ENCODE results near the gene TAS2R19. TPM values are rescaled to one million over a fixed set of nuclear protein-coding genes. Genes with fewer than 3 reads are reported as not detected.

The TAS2R19 gene
- total and polyA plus RNA-seq, 4 donors, result 0.72 to 9.1 (median 5.9) TPM; not detected in 1

- Histone ChIP-seq H3K4me3 (ENCODE audit: low read length in 2 of 2) (no peak overlapping the region), H3K4me1 (ENCODE audit: control insufficient read depth in 1 of 2, insufficient read depth in 2 of 2, low read length in 2 of 2) (no peaks in the 10 kb centered on the region), H3K9me3 (ENCODE audit: control insufficient read depth, low read length) (no peaks in the 10 kb centered on the region), H3K36me3 (ENCODE audit: control insufficient read depth in 1 of 2, insufficient read depth in 2 of 2, low read length in 1 of 2) (no peaks in the 10 kb centered on the region), H3K27ac (ENCODE audit: low read depth in 1 of 2, low read length in 2 of 2) (no peak overlapping the region), H3K27me3 (ENCODE audit: control insufficient read depth in 1 of 2, insufficient read depth in 2 of 2, low read length in 1 of 2) (no peaks in the 10 kb centered on the region)
- DNase-seq, result no peak
- intact Hi-C loops (cut with DNase I), result loop anchor here (2.0 to 5.0 kb wide), 2 partner anchors 55 to 56 kb away; no protein-coding TSS in a partner anchor
- 84 to 85% methylated on average over 4 of the region's 4 CpGs for WGBS, 2 donors
- ATAC-seq (ENCODE audit: low FRiP score), result no peak
Observed at GRCh38 chr12:11015775-11016430, 6.5 kb downstream of the TAS2R19 start.

- Histone ChIP-seq H3K4me1 (ENCODE audit: control insufficient read depth in 1 of 2, insufficient read depth in 2 of 2, low read length in 2 of 2) (no peaks in the 10 kb centered on the region), H3K27me3 (ENCODE audit: control insufficient read depth in 1 of 2, insufficient read depth in 2 of 2, low read length in 1 of 2) (no peaks in the 10 kb centered on the region), H3K36me3 (ENCODE audit: control insufficient read depth in 1 of 2, insufficient read depth in 2 of 2, low read length in 1 of 2) (no peaks in the 10 kb centered on the region), H3K9me3 (ENCODE audit: control insufficient read depth, low read length) (no peaks in the 10 kb centered on the region), H3K27ac (ENCODE audit: low read depth in 1 of 2, low read length in 2 of 2) (no peak overlapping the region), H3K4me3 (ENCODE audit: low read length in 2 of 2) (no peak overlapping the region)
- DNase-seq (no peak), ATAC-seq (ENCODE audit: low FRiP score) (no peak)
- intact Hi-C loops (cut with DNase I), result loop anchor here in 1 of 2 donors (2.0 kb wide), 1 partner anchor 57 kb away; no protein-coding TSS in a partner anchor
Observed at GRCh38 chr12:11014234-11014633, 8.2 kb downstream of the TAS2R19 start.

- no peak for ATAC-seq (ENCODE audit: low FRiP score)
- no peaks in the 10 kb centered on the region for H3K36me3 ChIP-seq (ENCODE audit: control insufficient read depth in 1 of 2, insufficient read depth in 2 of 2, low read length in 1 of 2)
- intact Hi-C loops (cut with DNase I), result no loop called here
- no peaks in the 10 kb centered on the region for H3K9me3 ChIP-seq (ENCODE audit: control insufficient read depth, low read length)
- no peak overlapping the region for H3K4me3 ChIP-seq (ENCODE audit: low read length in 2 of 2)
- WGBS, 2 donors, result 98 to 100% methylated on average over 1 of the region's 1 CpG
- H3K27ac ChIP-seq (ENCODE audit: low read depth in 1 of 2, low read length in 2 of 2), result no peak overlapping the region
- DNase-seq, result no peak
- H3K4me1 ChIP-seq (ENCODE audit: control insufficient read depth in 1 of 2, insufficient read depth in 2 of 2, low read length in 2 of 2), result no peaks in the 10 kb centered on the region
- H3K27me3 ChIP-seq (ENCODE audit: control insufficient read depth in 1 of 2, insufficient read depth in 2 of 2, low read length in 1 of 2), result no peaks in the 10 kb centered on the region
Observed at GRCh38 chr12:11007608-11008007, 14.8 kb downstream of the TAS2R19 start.

- Histone ChIP-seq H3K4me3 (ENCODE audit: low read length in 2 of 2) (no peak within 1 kb of the TSS), H3K36me3 (ENCODE audit: control insufficient read depth in 1 of 2, insufficient read depth in 2 of 2, low read length in 1 of 2) (peaks cover 3% of the 10 kb centered on the region in 2 donors), H3K27ac (ENCODE audit: low read depth in 1 of 2, low read length in 2 of 2) (no peak within 1 kb of the TSS), H3K27me3 (ENCODE audit: control insufficient read depth in 1 of 2, insufficient read depth in 2 of 2, low read length in 1 of 2) (no peaks in the 10 kb centered on the region), H3K4me1 (ENCODE audit: control insufficient read depth in 1 of 2, insufficient read depth in 2 of 2, low read length in 2 of 2) (no peaks in the 10 kb centered on the region), H3K9me3 (ENCODE audit: control insufficient read depth, low read length) (peaks cover 1% of the 10 kb centered on the region)
- intact Hi-C loops (cut with DNase I), result no loop called here
- DNase-seq (no peak), ATAC-seq (ENCODE audit: low FRiP score) (no peak)
Observed at GRCh38 chr12:10998204-10998603, 24.2 kb downstream of the TAS2R19 start, which contains the start of gene TAS2R20. TAS2R20 (minus strand) TSS chr12:10998304; CDS start chr12:10997875, 429 bp downstream.

GRCh38 chr12:10994307-10994706 lies 28.1 kb downstream of the TAS2R19 start:
- no peak overlapping the region for H3K4me3 ChIP-seq (ENCODE audit: low read length in 2 of 2)
- H3K9me3 ChIP-seq (ENCODE audit: control insufficient read depth, low read length), result peaks cover 1% of the 10 kb centered on the region
- 85 to 90% methylated on average over 3 of the region's 3 CpGs for WGBS, 2 donors
- DNase-seq (no peak), ATAC-seq (ENCODE audit: low FRiP score) (no peak)
- H3K27ac ChIP-seq (ENCODE audit: low read depth in 1 of 2, low read length in 2 of 2), result no peak overlapping the region
- intact Hi-C loops (cut with DNase I), result no loop called here
- H3K36me3 ChIP-seq (ENCODE audit: control insufficient read depth in 1 of 2, insufficient read depth in 2 of 2, low read length in 1 of 2), result peaks cover 3% of the 10 kb centered on the region in 2 donors
- no peaks in the 10 kb centered on the region for H3K4me1 ChIP-seq (ENCODE audit: control insufficient read depth in 1 of 2, insufficient read depth in 2 of 2, low read length in 2 of 2)
- H3K27me3 ChIP-seq (ENCODE audit: control insufficient read depth in 1 of 2, insufficient read depth in 2 of 2, low read length in 1 of 2), result no peaks in the 10 kb centered on the region

- WGBS, 2 donors, result 96 to 97% methylated on average over 2 of the region's 2 CpGs
- H3K4me1 ChIP-seq (ENCODE audit: control insufficient read depth in 1 of 2, insufficient read depth in 2 of 2, low read length in 2 of 2), result no peaks in the 10 kb centered on the region
- H3K4me3 ChIP-seq (ENCODE audit: low read length in 2 of 2), result no peak overlapping the region
- peaks cover 1% of the 10 kb centered on the region for H3K9me3 ChIP-seq (ENCODE audit: control insufficient read depth, low read length)
- ATAC-seq (ENCODE audit: low FRiP score) (no peak), DNase-seq (no peak)
- peaks cover under 1 to 1% of the 10 kb centered on the region in 2 donors for H3K36me3 ChIP-seq (ENCODE audit: control insufficient read depth in 1 of 2, insufficient read depth in 2 of 2, low read length in 1 of 2)
- H3K27me3 ChIP-seq (ENCODE audit: control insufficient read depth in 1 of 2, insufficient read depth in 2 of 2, low read length in 1 of 2), result no peaks in the 10 kb centered on the region
- no peak overlapping the region for H3K27ac ChIP-seq (ENCODE audit: low read depth in 1 of 2, low read length in 2 of 2)
- intact Hi-C loops (cut with DNase I), result no loop called here
Observed at GRCh38 chr12:10989107-10989506, 33.3 kb downstream of the TAS2R19 start.

GRCh38 chr12:10986812-10987211 lies 35.6 kb downstream of the TAS2R19 start, which contains the start of gene TAS2R50:
TAS2R50 (minus strand) TSS chr12:10986912; CDS start chr12:10986860, 52 bp downstream.
- ATAC-seq (ENCODE audit: low FRiP score), result no peak
- Histone ChIP-seq H3K9me3 (ENCODE audit: control insufficient read depth, low read length) (no peaks in the 10 kb centered on the region), H3K27me3 (ENCODE audit: control insufficient read depth in 1 of 2, insufficient read depth in 2 of 2, low read length in 1 of 2) (no peaks in the 10 kb centered on the region), H3K27ac (ENCODE audit: low read depth in 1 of 2, low read length in 2 of 2) (no peak within 1 kb of the TSS), H3K36me3 (ENCODE audit: control insufficient read depth in 1 of 2, insufficient read depth in 2 of 2, low read length in 1 of 2) (peaks cover 0 to 5% of the 10 kb centered on the region in 2 donors), H3K4me1 (ENCODE audit: control insufficient read depth in 1 of 2, insufficient read depth in 2 of 2, low read length in 2 of 2) (no peaks in the 10 kb centered on the region), H3K4me3 (ENCODE audit: low read length in 2 of 2) (no peak within 1 kb of the TSS)
- WGBS, 2 donors, result 46 to 48% methylated on average over 2 of the region's 2 CpGs
- intact Hi-C loops (cut with DNase I), result no loop called here
- DNase-seq, result no peak

- ATAC-seq (ENCODE audit: low FRiP score) (no peak), DNase-seq (no peak)
- Histone ChIP-seq H3K4me3 (ENCODE audit: low read length in 2 of 2) (no peak overlapping the region), H3K9me3 (ENCODE audit: control insufficient read depth, low read length) (no peaks in the 10 kb centered on the region), H3K4me1 (ENCODE audit: control insufficient read depth in 1 of 2, insufficient read depth in 2 of 2, low read length in 2 of 2) (no peaks in the 10 kb centered on the region), H3K36me3 (ENCODE audit: control insufficient read depth in 1 of 2, insufficient read depth in 2 of 2, low read length in 1 of 2) (peaks cover 0 to 5% of the 10 kb centered on the region in 2 donors), H3K27me3 (ENCODE audit: control insufficient read depth in 1 of 2, insufficient read depth in 2 of 2, low read length in 1 of 2) (no peaks in the 10 kb centered on the region), H3K27ac (ENCODE audit: low read depth in 1 of 2, low read length in 2 of 2) (no peak overlapping the region)
- WGBS, 2 donors, result 90 to 94% methylated on average over 5 of the region's 5 CpGs
- intact Hi-C loops (cut with DNase I), result no loop called here
Observed at GRCh38 chr12:10982244-10982643, 40.2 kb downstream of the TAS2R19 start.

- Histone ChIP-seq H3K27me3 (ENCODE audit: control insufficient read depth in 1 of 2, insufficient read depth in 2 of 2, low read length in 1 of 2) (no peaks in the 10 kb centered on the region), H3K27ac (ENCODE audit: low read depth in 1 of 2, low read length in 2 of 2) (no peak overlapping the region), H3K4me3 (ENCODE audit: low read length in 2 of 2) (no peak overlapping the region), H3K9me3 (ENCODE audit: control insufficient read depth, low read length) (no peaks in the 10 kb centered on the region), H3K36me3 (ENCODE audit: control insufficient read depth in 1 of 2, insufficient read depth in 2 of 2, low read length in 1 of 2) (no peaks in the 10 kb centered on the region), H3K4me1 (ENCODE audit: control insufficient read depth in 1 of 2, insufficient read depth in 2 of 2, low read length in 2 of 2) (no peaks in the 10 kb centered on the region)
- intact Hi-C loops (cut with DNase I), result no loop called here
- 90 to 91% methylated on average over 3 of the region's 3 CpGs for WGBS, 2 donors
- ATAC-seq (ENCODE audit: low FRiP score) (no peak), DNase-seq (no peak)
Observed at GRCh38 chr12:10974965-10975364, 47.5 kb downstream of the TAS2R19 start.
